IMR-90 (cell line): ENCODE measurements around the gene UGT1A7. TPM values are rescaled to one million over a fixed set of nuclear protein-coding genes. Genes with fewer than 3 reads are reported as not detected.

Experiments
- ATAC-seq: fragments of 200-7000 bp; cut with Tn5 transposase; 2 replicates; pipeline ENCODE4 v1.9.1; 2020; ENCODE audit warnings: low read depth, mild to moderate bottlenecking, moderate library complexity
- BruUV-seq: library from RNA; stranded (reverse); fragments of 400-500 nt; replicated peaks from 2 replicates; lab custom pipeline; 2021; lab: Mats Ljungman, UMichigan
- CTCF ChIA-PET: fragments of 300-600 bp; formaldehyde crosslinking; extraction: SDS; loops from one replicate; lab custom pipeline; 2021; ENCODE audit warnings: antibody characterized with exemption; lab: Yijun Ruan, JAX
- POLR2A ChIA-PET: fragments of 300-600 bp; sonication (Branson Sonifier 250); formaldehyde crosslinking; loops from one replicate; lab custom pipeline; 2022; ENCODE audit warnings: antibody characterized with exemption; ENCODE audit not compliant: unreplicated experiment; lab: Charles Lee
- DNase-seq: peaks from one replicate; pipeline ENCODE4 v3.0.0; 2013
- H2AFZ ChIP-seq: replicated peaks from 2 replicates; pipeline ENCODE3; 2013; ENCODE audit warnings: low read length, mild to moderate bottlenecking; ENCODE audit not compliant: poor library complexity
- H2AK5ac ChIP-seq: 2 replicates; pipeline ENCODE4 v1.6.1; 2013; ENCODE audit warnings: low read depth, low read length, inconsistent platforms
- H2AK9ac ChIP-seq: replicated peaks from 2 replicates; pipeline ENCODE3; 2013; ENCODE audit warnings: mild to moderate bottlenecking, low read depth, low read length, moderate library complexity; ENCODE audit not compliant: poor library complexity
- H2BK120ac ChIP-seq: 2 replicates; pipeline ENCODE4 v1.6.1; 2013; ENCODE audit warnings: low read depth, low read length, inconsistent platforms
- H2BK15ac ChIP-seq: 3 replicates; pipeline ENCODE4 v1.6.1; 2013; ENCODE audit warnings: low read depth, low read length, inconsistent platforms
- H2BK20ac ChIP-seq: 2 replicates; pipeline ENCODE4 v1.6.1; 2013; ENCODE audit warnings: low read depth, mild to moderate bottlenecking, inconsistent platforms, low read length, moderate library complexity
- H2BK5ac ChIP-seq: 2 replicates; pipeline ENCODE4 v1.6.1; 2013; ENCODE audit warnings: mild to moderate bottlenecking, low read depth, low read length, inconsistent platforms; ENCODE audit not compliant: poor library complexity, severe bottlenecking
- H3K14ac ChIP-seq: replicated peaks from 2 replicates; pipeline ENCODE4 v1.6.1; 2013; ENCODE audit warnings: low read depth, low read length, inconsistent platforms
- H3K18ac ChIP-seq: 2 replicates; pipeline ENCODE4 v1.6.1; 2013; ENCODE audit warnings: low read depth, low read length, control low read depth
- H3K23ac ChIP-seq: 2 replicates; pipeline ENCODE4 v1.6.1; 2013; ENCODE audit warnings: low read depth, low read length, inconsistent platforms
- H3K27ac ChIP-seq: 2 replicates; pipeline ENCODE4 v1.5.1; 2013; ENCODE audit warnings: mild to moderate bottlenecking, control low read depth, low read length; ENCODE audit not compliant: insufficient read depth
- H3K27me3 ChIP-seq: 2 replicates; pipeline ENCODE4 v1.6.1; 2013; ENCODE audit warnings: low read length; ENCODE audit not compliant: control insufficient read depth, insufficient read depth
- H3K36me3 ChIP-seq: 2 replicates; pipeline ENCODE4 v1.6.1; 2013; ENCODE audit warnings: low read length, mixed read lengths; ENCODE audit not compliant: control insufficient read depth, insufficient read depth
- H3K4ac ChIP-seq: 2 replicates; pipeline ENCODE4 v1.6.1; 2013; ENCODE audit warnings: low read depth, low read length, inconsistent platforms
- H3K4me1 ChIP-seq: 2 replicates; pipeline ENCODE4 v1.6.1; 2013; ENCODE audit warnings: low read length, mixed read lengths; ENCODE audit not compliant: control insufficient read depth, insufficient read depth
- H3K4me2 ChIP-seq: 2 replicates; pipeline ENCODE4 v1.6.1; 2013; ENCODE audit warnings: low read depth, mild to moderate bottlenecking, control low read depth, low read length, moderate library complexity
- H3K4me3 ChIP-seq: 2 replicates; pipeline ENCODE4 v1.5.1; 2013; ENCODE audit warnings: low read depth, mild to moderate bottlenecking, control low read depth, low read length, moderate library complexity; ENCODE audit not compliant: insufficient read depth
- H3K56ac ChIP-seq: 2 replicates; pipeline ENCODE4 v1.6.1; 2013; ENCODE audit warnings: low read length, inconsistent platforms; ENCODE audit not compliant: insufficient read depth; ENCODE audit errors: extremely low read depth
- H3K79me1 ChIP-seq, 2 experiments: 2 replicates each; pipeline ENCODE4 v1.6.1; 2013; ENCODE audit warnings: low read length in 2 of 2, inconsistent platforms in 1 of 2, low read depth in 1 of 2
- H3K9ac ChIP-seq: 2 replicates; pipeline ENCODE4 v1.6.1; 2013; ENCODE audit warnings: low read depth, low read length, control low read depth
- H3K9me1 ChIP-seq: 2 replicates; pipeline ENCODE4 v1.6.1; 2013; ENCODE audit warnings: low read length, inconsistent platforms; ENCODE audit not compliant: insufficient read depth
- H3K9me3 ChIP-seq: 2 replicates; pipeline ENCODE4 v1.6.1; 2013; ENCODE audit warnings: low read length; ENCODE audit not compliant: control insufficient read depth, insufficient read depth
- H4K20me1 ChIP-seq: 2 replicates; pipeline ENCODE4 v1.6.1; 2013; ENCODE audit warnings: low read length, inconsistent platforms; ENCODE audit not compliant: insufficient read depth
- H4K5ac ChIP-seq: 2 replicates; pipeline ENCODE4 v1.6.1; 2013; ENCODE audit warnings: mild to moderate bottlenecking, low read depth, low read length, control low read depth
- H4K8ac ChIP-seq, 2 experiments: 2 replicates each; pipeline ENCODE4 v1.6.1; 2013; ENCODE audit warnings: low read depth in 2 of 2, low read length in 2 of 2, control low read depth in 1 of 2, inconsistent platforms in 1 of 2
- H4K91ac ChIP-seq: 2 replicates; pipeline ENCODE4 v1.6.1; 2013; ENCODE audit warnings: low read depth, low read length, inconsistent platforms; ENCODE audit not compliant: insufficient read depth
- CEBPB ChIP-seq: IDR thresholded peaks from 2 replicates; pipeline ENCODE4 v1.6.1; 2012; ENCODE audit warnings: low read depth, low read length, improper control_type of control experiment
- CHD1 ChIP-seq: IDR thresholded peaks from 2 replicates; pipeline ENCODE4 v1.6.1; 2012; ENCODE audit warnings: low read depth, low read length, improper control_type of control experiment
- FOS ChIP-seq: fragments of 150-350 bp; IDR thresholded peaks from 2 replicates; pipeline ENCODE4 v1.6.1; 2016; ENCODE audit warnings: low read depth, low read length
- MAFK ChIP-seq: IDR thresholded peaks from 2 replicates; pipeline ENCODE4 v1.6.1; 2012; ENCODE audit warnings: low read depth, low read length, improper control_type of control experiment
- MXI1 ChIP-seq: IDR thresholded peaks from 2 replicates; pipeline ENCODE4 v1.6.1; 2012; ENCODE audit warnings: low read depth, mild to moderate bottlenecking, low read length, moderate library complexity, borderline replicate concordance
- NFE2L2 ChIP-seq: fragments of 150-350 bp; IDR thresholded peaks from 2 replicates; pipeline ENCODE4 v1.6.1; 2016; ENCODE audit warnings: low read depth, mild to moderate bottlenecking, low read length
- RAD21 ChIP-seq: IDR thresholded peaks from 2 replicates; pipeline ENCODE4 v1.6.1; 2012; ENCODE audit warnings: low read length, improper control_type of control experiment
- RCOR1 ChIP-seq: IDR thresholded peaks from 2 replicates; pipeline ENCODE4 v1.6.1; 2012; ENCODE audit warnings: mild to moderate bottlenecking, low read length, improper control_type of control experiment; ENCODE audit not compliant: insufficient replicate concordance
- WGBS, 2 experiments: methylation state at CpG; one replicate each; pipeline versions ENCODE4 v1.1.5 to v1.1.7; 2013; ENCODE audit warnings: missing lambda C conversion rate in 2 of 2; ENCODE audit not compliant: insufficient read length in 1 of 2; ENCODE audit errors: extremely low coverage in 2 of 2; 5-methylcytosine and 5-hydroxymethylcytosine counted together
- dilution Hi-C: fragments of 300-500 bp; cut with HindIII; formaldehyde crosslinking; loops from one replicate; pipeline ENCODE4 v1.14.3; 2018; ENCODE audit warnings: low sequenced_read_pairs; ENCODE audit not compliant: unreplicated experiment
- in situ Hi-C: fragments of 300-500 bp; cut with MboI; formaldehyde crosslinking; loops from 3 replicates; pipeline ENCODE4 v1.14.3; 2019; ENCODE audit warnings: low sequenced_read_pairs, inconsistent platforms, mixed read lengths
- intact Hi-C: fragments of 100-400 bp; cut with micrococcal nuclease; formaldehyde crosslinking; loops from 2 replicates; pipeline ENCODE4 v1.10.0; 2022
- polyA plus RNA-seq, 3 experiments: library from polyadenylated mRNA; depleted of rRNA; stranded (reverse); fragments of >200 nt; gene quantifications; 2 replicates each; pipeline ENCODE4 v1.2.3, GENCODE V29; 2012; ENCODE audit warnings: low replicate concordance in 1 of 3
- total RNA-seq: library from RNA; depleted of rRNA; stranded (reverse); fragments of >200 nt; gene quantifications from 2 replicates; pipeline ENCODE4 v1.2.3, GENCODE V29; 2012

The UGT1A7 gene
- total and polyA plus RNA-seq, 2 of the 4 experiments (the other 2 are of a cell fraction), result not detected

GRCh38 chr2:233792720-233793119, 111.0 kb downstream of the UGT1A7 start:
- no peak overlapping the region for H3K9ac ChIP-seq
- POLR2A ChIA-PET, result no interaction called here

More at GRCh38 chr2:233792720-233793119, 111.0 kb downstream of the UGT1A7 start:
- H2AK9ac ChIP-seq, result no peak overlapping the region
- no peak overlapping the region for H3K23ac ChIP-seq
- no peak overlapping the region for H4K5ac ChIP-seq
- in situ Hi-C loops, result no loop called here
- dilution Hi-C loops, result no loop called here
- H3K9me3 ChIP-seq, result no peaks in the 10 kb centered on the region
- H3K27me3 ChIP-seq, result peaks cover 8% of the 10 kb centered on the region
- intact Hi-C loops, result no loop called here
- no peak overlapping the region for H3K4me2 ChIP-seq
- no TSS peak for BruUV-seq
- H3K79me1 ChIP-seq, result no peaks in the 10 kb centered on the region
- no peaks in the 10 kb centered on the region for H3K4me1 ChIP-seq
- no peak overlapping the region for H2BK120ac ChIP-seq
- H3K27ac ChIP-seq, result no peak overlapping the region
- H3K56ac ChIP-seq, result no peak overlapping the region
- ATAC-seq (no peak), DNase-seq (no peak)
- no peak overlapping the region for H3K18ac ChIP-seq
- no peaks in the 10 kb centered on the region for H4K20me1 ChIP-seq
- no peak overlapping the region for H3K14ac ChIP-seq
- H2BK5ac ChIP-seq, result no peak overlapping the region
- H2AFZ ChIP-seq, result no peak overlapping the region
- H2BK15ac ChIP-seq, result no peak overlapping the region
- no peak overlapping the region for H3K4me3 ChIP-seq
- H3K4ac ChIP-seq, result no peak overlapping the region
- H3K36me3 ChIP-seq, result no peaks in the 10 kb centered on the region
- 65% methylated on average over 6 of the region's 7 CpGs; no CpG with 5 or more reads in 1 of the 2 experiments for WGBS, 2 experiments
- H2AK5ac ChIP-seq, result no peak overlapping the region
- H3K9me1 ChIP-seq, result no peaks in the 10 kb centered on the region
- H2BK20ac ChIP-seq, result no peak overlapping the region
- H4K8ac ChIP-seq, result no peak overlapping the region
- H4K91ac ChIP-seq, result no peak overlapping the region
- no peak for TF ChIP-seq MXI1
- no peak for TF ChIP-seq RCOR1
- no peak for TF ChIP-seq CHD1
- no peak for TF ChIP-seq FOS
- no peak for TF ChIP-seq RAD21
- no peak for TF ChIP-seq CEBPB
- no peak for TF ChIP-seq MAFK
- no peak for TF ChIP-seq NFE2L2
- CTCF ChIA-PET, result no interaction called here
